ENCODE data around the gene KRTAP10-7.
"Not testable (repeated sequence)": the region's sequence is repeated elsewhere in the genome, so short reads cannot be mapped to it uniquely, and the experiment has no call there.

GRCh38 chr21:44646366-44647221 is 46.2 kb downstream of the KRTAP10-7 start, which contains the start of gene KRTAP10-11:
- TF ChIP-seq POLR2AphosphoS5, POLR2A, CTCF (IDR thresholded peaks at IDR 0.05): not testable (repeated sequence)

Measured in prostate gland (tissue), 2 donors.